ENCODE results near the gene EXOSC5. TPM values are rescaled to one million over a fixed set of nuclear protein-coding genes. Genes with fewer than 3 reads are reported as not detected.
A peak's percentile ranks its signal among the peaks of the same experiment; 100 is the strongest.

The EXOSC5 gene
- total and polyA plus RNA-seq, 2 of the 13 experiments (the other 11 are each of a cell fraction or from before 2014, with no cell fraction given) = 24.1 to 26.5 TPM

GRCh38 chr19:41426116-41426841, 29.1 kb upstream of the EXOSC5 start (continued):
- no peak for TF ChIP-seq ARHGAP35 (CRISPR knock-in tag; IDR thresholded peaks at IDR 0.05; ENCODE audit: borderline replicate concordance)
- TF ChIP-seq AGO2 (optimal IDR thresholded peaks at IDR 0.05; ENCODE audit: low read depth, low read length) = peak; percentile 54
- TF ChIP-seq GLMP (CRISPR knock-in tag; IDR thresholded peaks at IDR 0.05; ENCODE audit: borderline replicate concordance) = no peak
- no peak for TF ChIP-seq ELF4 (CRISPR knock-in tag; IDR thresholded peaks at IDR 0.05; ENCODE audit: borderline replicate concordance)
- 0 out of 2 replicates have a peak, but pooled peaks have one; percentile 21 for TF ChIP-seq ZNF274 (CRISPR knock-in tag; IDR thresholded peaks at IDR 0.05)
- no peak for TF ChIP-seq MTF1 (CRISPR knock-in tag; IDR thresholded peaks at IDR 0.05)
- TF ChIP-seq ZNF572 (CRISPR knock-in tag; IDR thresholded peaks at IDR 0.05) = no peak
- no peak for TF ChIP-seq POGK (CRISPR knock-in tag; conservative IDR thresholded peaks at IDR 0.05)
- no peak for TF ChIP-seq ATF3 (CRISPR knock-in tag; IDR thresholded peaks at IDR 0.05)
- TF ChIP-seq DMAP1 (CRISPR knock-in tag; IDR thresholded peaks at IDR 0.05) = no peak
- 0 out of 2 replicates have a peak, but pooled peaks have one; percentile 11 for TF ChIP-seq HNRNPL (IDR thresholded peaks at IDR 0.05; ENCODE audit: low read depth, low read length)
- 0 out of 2 replicates have a peak, but pooled peaks have one; percentile 10 for TF ChIP-seq RARA (CRISPR knock-in tag; IDR thresholded peaks at IDR 0.05)
- TF ChIP-seq ZNF512B (CRISPR knock-in tag; IDR thresholded peaks at IDR 0.05; ENCODE audit: borderline replicate concordance) = no peak
- TF ChIP-seq NFIC (IDR thresholded peaks at IDR 0.05; ENCODE audit: low read length) = no peak
